ENCODE results near the gene HCAR3.
"Not testable (repeated sequence)": the region's sequence is repeated elsewhere in the genome, so short reads cannot be mapped to it uniquely, and the experiment has no call there.

DNA sequence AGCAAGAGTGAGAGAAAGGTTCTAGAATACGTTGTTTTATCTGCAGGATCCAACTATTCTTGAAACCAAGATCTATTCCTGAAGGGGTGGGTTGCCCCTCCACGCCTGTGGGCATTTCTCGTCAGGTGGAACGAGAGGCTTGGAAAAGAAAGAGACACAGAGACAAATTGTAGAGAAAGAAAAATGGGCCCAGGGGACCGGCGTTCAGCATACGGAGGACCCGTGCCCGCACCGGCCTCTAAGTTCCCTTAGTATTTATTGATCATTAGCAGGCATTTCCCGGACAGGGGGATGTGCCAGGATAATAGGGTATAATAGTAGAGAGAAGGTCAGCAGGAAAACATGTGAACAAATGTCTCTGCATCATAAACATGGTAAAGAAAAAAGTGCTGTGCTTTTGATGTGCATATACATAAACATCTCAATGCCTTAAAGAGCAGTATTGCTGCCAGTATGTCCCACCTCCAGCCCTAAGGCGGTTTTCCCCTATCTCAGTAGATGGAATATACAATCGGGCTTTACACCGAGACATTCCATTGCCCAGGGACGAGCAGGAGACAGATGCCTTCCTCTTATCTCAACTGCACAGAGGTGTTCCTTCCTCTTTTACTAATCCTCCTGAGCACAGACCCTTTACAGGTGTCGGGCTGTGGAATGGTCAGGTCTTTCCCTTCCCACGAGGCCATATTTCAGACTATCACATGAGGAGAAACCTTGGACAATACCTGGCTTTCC lies 34.3 kb upstream of the HCAR3 start:
- TF ChIP-seq POLR2A, POLR2AphosphoS5 (IDR thresholded peaks at IDR 0.05): not testable (repeated sequence)
- TF ChIP-seq, protein P1, sequence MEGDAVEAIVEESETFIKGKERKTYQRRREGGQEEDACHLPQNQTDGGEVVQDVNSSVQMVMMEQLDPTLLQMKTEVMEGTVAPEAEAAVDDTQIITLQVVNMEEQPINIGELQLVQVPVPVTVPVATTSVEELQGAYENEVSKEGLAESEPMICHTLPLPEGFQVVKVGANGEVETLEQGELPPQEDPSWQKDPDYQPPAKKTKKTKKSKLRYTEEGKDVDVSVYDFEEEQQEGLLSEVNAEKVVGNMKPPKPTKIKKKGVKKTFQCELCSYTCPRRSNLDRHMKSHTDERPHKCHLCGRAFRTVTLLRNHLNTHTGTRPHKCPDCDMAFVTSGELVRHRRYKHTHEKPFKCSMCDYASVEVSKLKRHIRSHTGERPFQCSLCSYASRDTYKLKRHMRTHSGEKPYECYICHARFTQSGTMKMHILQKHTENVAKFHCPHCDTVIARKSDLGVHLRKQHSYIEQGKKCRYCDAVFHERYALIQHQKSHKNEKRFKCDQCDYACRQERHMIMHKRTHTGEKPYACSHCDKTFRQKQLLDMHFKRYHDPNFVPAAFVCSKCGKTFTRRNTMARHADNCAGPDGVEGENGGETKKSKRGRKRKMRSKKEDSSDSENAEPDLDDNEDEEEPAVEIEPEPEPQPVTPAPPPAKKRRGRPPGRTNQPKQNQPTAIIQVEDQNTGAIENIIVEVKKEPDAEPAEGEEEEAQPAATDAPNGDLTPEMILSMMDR (IDR thresholded peaks at IDR 0.05), result not testable (repeated sequence)

Measured in breast epithelium (tissue), 3 donors.